ENCODE results near the gene FRAS1.
"Not testable (repeated sequence)": the region's sequence is repeated elsewhere in the genome, so short reads cannot be mapped to it uniquely, and the experiment has no call there.

Gene FRAS1

DNA sequence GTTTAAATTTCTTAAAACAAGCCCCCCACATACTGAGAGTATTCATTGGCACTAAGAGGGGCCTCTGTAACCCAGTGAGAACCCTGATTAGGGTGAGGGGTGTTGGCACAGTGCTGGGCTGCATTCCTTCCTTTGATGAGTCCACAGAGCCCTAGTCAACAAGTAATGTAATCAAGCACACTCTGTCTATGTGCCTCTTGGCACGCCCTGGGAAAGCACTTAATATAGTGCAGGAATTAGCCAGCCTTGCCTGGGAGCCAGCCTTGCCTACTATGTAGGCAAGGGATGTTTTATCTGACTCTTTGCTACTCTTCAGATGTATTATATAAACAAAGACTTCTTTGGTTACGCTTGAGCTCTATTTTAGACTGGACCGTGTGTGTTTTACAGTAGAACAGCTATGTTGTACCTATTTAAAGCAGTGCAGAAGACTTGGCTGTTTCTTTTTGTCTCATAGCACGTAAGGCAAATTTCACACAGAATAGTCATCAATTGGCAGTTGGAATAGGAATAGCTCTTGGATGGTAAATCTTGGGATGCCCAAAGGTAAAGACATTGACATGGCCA, 64.3 kb downstream of the FRAS1 start:
- Mint-ChIP-seq H3K4me3 (no peak overlapping the region), H3K27ac (no peak overlapping the region), H3K4me1 (no peaks in the 10 kb centered on the region), H3K27me3 (no peaks in the 10 kb centered on the region), H3K36me3 (no peaks in the 10 kb centered on the region), H3K9me3 (no peaks in the 10 kb centered on the region)
- ATAC-seq = no peak

- not testable (repeated sequence) for ATAC-seq, H3K4me1 Mint-ChIP-seq, H3K27ac Mint-ChIP-seq, H3K9me3 Mint-ChIP-seq, H3K36me3 Mint-ChIP-seq, H3K4me3 Mint-ChIP-seq
- H3K27me3 Mint-ChIP-seq = peaks cover 22% of the 10 kb centered on the region
Measured at GRCh38 chr4:78125834-78126331, 68.8 kb downstream of the FRAS1 start.

- H3K4me3 Mint-ChIP-seq = no peak overlapping the region
- ATAC-seq = peak; percentile 61
- H3K36me3 Mint-ChIP-seq = no peaks in the 10 kb centered on the region
- H3K9me3 Mint-ChIP-seq = peaks cover 5% of the 10 kb centered on the region
- no peak overlapping the region for H3K27ac Mint-ChIP-seq
- H3K27me3 Mint-ChIP-seq = peaks cover 36% of the 10 kb centered on the region
- no peaks in the 10 kb centered on the region for H3K4me1 Mint-ChIP-seq
Measured at GRCh38 chr4:78129383-78130108, 72.4 kb downstream of the FRAS1 start.

DNA sequence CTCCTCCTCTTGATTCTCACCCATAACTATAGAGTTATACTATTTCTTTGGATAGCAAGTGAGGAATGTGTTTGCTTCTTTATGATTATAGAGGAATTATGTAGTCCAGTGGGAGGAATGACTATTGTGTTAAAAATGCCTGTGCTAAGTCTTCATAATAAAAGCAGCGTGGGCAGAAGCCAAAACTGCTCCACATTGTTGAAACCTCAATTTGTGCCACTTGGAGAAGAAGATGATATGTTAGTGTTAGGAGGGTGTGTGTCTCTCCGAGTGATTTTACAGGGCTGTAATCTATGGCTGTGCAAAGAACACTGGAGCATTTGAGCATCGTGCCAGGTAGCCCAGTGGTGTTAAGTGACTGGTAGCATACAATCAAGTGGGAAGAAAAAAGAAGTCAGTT, 74.3 kb downstream of the FRAS1 start:
- Mint-ChIP-seq H3K4me1 (no peaks in the 10 kb centered on the region), H3K27ac (no peak overlapping the region)
- no peak for ATAC-seq

DNA sequence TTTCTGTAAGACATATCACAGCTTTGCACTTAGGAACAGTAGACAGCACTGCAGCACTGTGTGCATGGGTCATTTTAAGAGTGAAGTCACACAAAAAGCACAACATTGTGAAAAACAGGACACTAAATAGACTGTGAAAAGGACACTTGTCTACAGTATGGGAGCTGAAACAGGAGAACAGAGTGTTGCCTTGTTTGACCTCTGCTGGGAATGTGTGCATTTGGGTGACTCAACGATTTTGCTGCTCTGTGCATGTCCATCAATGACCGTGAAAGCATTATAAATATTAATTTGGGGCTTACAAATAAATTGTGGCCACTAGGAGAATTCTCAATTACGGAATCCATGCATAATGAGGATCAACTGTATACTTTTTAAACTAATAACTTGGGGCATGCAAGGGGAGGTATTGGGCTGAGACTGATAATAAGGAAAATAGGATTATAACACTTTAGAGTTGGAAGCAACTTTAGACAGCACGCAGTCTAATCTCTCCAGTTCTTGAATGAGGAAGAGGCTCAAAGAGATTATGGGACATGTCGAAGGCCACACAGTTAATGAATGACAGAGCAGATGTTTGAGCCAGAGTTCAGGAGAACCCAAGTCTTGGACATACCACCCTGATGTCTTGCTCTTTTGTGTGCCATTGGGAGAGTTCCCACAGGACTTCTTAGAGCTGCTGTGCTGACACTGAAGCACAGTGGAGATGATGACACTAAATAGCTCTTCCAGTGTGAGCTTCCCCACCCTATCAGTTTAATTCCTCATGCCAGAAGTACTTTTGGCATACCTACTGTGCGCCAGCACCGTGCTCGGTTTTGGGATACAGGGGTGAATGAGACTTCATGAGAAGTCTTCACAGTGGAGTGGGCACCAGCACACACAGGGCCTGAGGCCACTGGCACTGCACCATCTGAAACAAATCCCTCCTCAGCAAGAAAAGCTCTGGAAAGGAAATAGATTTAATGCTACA, 79.3 kb downstream of the FRAS1 start:
- peaks cover 3% of the 10 kb centered on the region for H3K9me3 Mint-ChIP-seq
- peaks cover 30% of the 10 kb centered on the region for H3K27me3 Mint-ChIP-seq
- no peaks in the 10 kb centered on the region for H3K36me3 Mint-ChIP-seq
- H3K27ac Mint-ChIP-seq = no peak overlapping the region
- no peak overlapping the region for H3K4me3 Mint-ChIP-seq
- no peak for ATAC-seq
- H3K4me1 Mint-ChIP-seq = no peaks in the 10 kb centered on the region

More for the DNA sequence above, 74.3 kb downstream of the FRAS1 start:
- peaks cover 45% of the 10 kb centered on the region for H3K27me3 Mint-ChIP-seq
- peaks cover 5% of the 10 kb centered on the region for H3K9me3 Mint-ChIP-seq
- H3K4me3 Mint-ChIP-seq = no peak overlapping the region
- no peaks in the 10 kb centered on the region for H3K36me3 Mint-ChIP-seq

- Mint-ChIP-seq H3K27me3 (peaks cover 30% of the 10 kb centered on the region), H3K4me1 (no peaks in the 10 kb centered on the region), H3K27ac (no peak overlapping the region), H3K4me3 (no peak overlapping the region), H3K36me3 (no peaks in the 10 kb centered on the region), H3K9me3 (peaks cover 7% of the 10 kb centered on the region)
- no peak for ATAC-seq
Measured at GRCh38 chr4:78137532-78137931, 80.4 kb downstream of the FRAS1 start.

DNA sequence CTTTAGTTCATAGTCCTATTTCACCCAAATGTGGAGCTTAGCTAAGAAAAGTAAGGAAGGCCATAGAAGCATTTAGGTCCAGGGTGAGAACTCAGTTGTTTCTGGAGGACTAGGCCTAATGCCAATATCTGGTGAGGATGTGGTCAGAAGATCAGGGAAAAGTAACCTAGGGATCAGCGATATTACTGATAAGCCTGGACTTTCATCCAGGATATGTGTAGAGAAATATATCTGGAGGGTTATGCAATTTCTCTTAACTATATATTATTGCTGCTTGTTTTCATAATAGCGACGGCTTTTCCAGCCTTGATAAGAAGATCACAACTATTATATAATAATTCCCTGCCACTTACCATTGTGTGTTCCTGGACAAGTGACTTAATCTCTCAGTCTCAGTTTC, 81.1 kb downstream of the FRAS1 start:
- ATAC-seq = no peak
- no peak overlapping the region for H3K27ac Mint-ChIP-seq

GRCh38 chr4:78143634-78144033, 86.5 kb downstream of the FRAS1 start:
- Mint-ChIP-seq H3K27ac (no peak overlapping the region), H3K27me3 (peaks cover 17% of the 10 kb centered on the region), H3K36me3 (no peaks in the 10 kb centered on the region), H3K4me3 (no peak overlapping the region), H3K4me1 (no peaks in the 10 kb centered on the region), H3K9me3 (peaks cover 7% of the 10 kb centered on the region)
- no peak for ATAC-seq

More for the DNA sequence above, 81.1 kb downstream of the FRAS1 start:
- H3K27me3 Mint-ChIP-seq = peaks cover 26% of the 10 kb centered on the region
- H3K9me3 Mint-ChIP-seq = peaks cover 7% of the 10 kb centered on the region
- no peaks in the 10 kb centered on the region for H3K4me1 Mint-ChIP-seq
- H3K36me3 Mint-ChIP-seq = no peaks in the 10 kb centered on the region
- H3K4me3 Mint-ChIP-seq = no peak overlapping the region

GRCh38 chr4:78145008-78145407, 87.9 kb downstream of the FRAS1 start:
- H3K9me3 Mint-ChIP-seq = peaks cover 7% of the 10 kb centered on the region
- H3K36me3 Mint-ChIP-seq = no peaks in the 10 kb centered on the region
- no peak for ATAC-seq
- H3K27ac Mint-ChIP-seq = no peak overlapping the region
- H3K4me1 Mint-ChIP-seq = no peaks in the 10 kb centered on the region
- H3K27me3 Mint-ChIP-seq = peaks cover 17% of the 10 kb centered on the region
- H3K4me3 Mint-ChIP-seq = no peak overlapping the region

GRCh38 chr4:78145622-78146021, 88.5 kb downstream of the FRAS1 start:
- Mint-ChIP-seq H3K4me1 (no peaks in the 10 kb centered on the region), H3K27me3 (peaks cover 17% of the 10 kb centered on the region), H3K27ac (no peak overlapping the region), H3K36me3 (no peaks in the 10 kb centered on the region), H3K9me3 (peaks cover 7% of the 10 kb centered on the region), H3K4me3 (no peak overlapping the region)
- no peak for ATAC-seq

- Mint-ChIP-seq H3K9me3 (no peaks in the 10 kb centered on the region), H3K27ac (no peak overlapping the region), H3K4me1 (no peaks in the 10 kb centered on the region), H3K36me3 (no peaks in the 10 kb centered on the region), H3K27me3 (no peaks in the 10 kb centered on the region), H3K4me3 (no peak overlapping the region)
- ATAC-seq = no peak
Measured at GRCh38 chr4:78149751-78150542, 92.8 kb downstream of the FRAS1 start.

DNA sequence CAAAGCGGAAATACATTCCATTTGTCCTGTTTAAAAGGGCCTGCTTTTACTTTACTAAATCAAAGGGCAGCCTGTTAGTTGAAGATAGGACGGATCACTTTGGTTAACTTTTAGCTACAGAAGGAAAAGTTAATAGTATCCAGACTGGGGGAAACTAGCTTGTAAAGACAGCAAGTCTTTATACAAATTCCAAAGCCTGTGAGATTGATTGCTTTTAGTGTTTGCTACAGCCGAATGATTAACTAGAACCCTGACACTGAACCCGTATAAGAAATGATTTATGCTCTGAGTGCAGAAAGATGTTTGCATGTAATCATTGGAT, 93.4 kb downstream of the FRAS1 start:
- no peak for ATAC-seq
- H3K27me3 Mint-ChIP-seq = no peaks in the 10 kb centered on the region

GRCh38 chr4:78152795-78153194, 95.7 kb downstream of the FRAS1 start:
- no peak overlapping the region for H3K27ac Mint-ChIP-seq
- no peaks in the 10 kb centered on the region for H3K27me3 Mint-ChIP-seq
- H3K9me3 Mint-ChIP-seq = no peaks in the 10 kb centered on the region
- H3K4me3 Mint-ChIP-seq = no peak overlapping the region
- no peaks in the 10 kb centered on the region for H3K36me3 Mint-ChIP-seq
- H3K4me1 Mint-ChIP-seq = no peaks in the 10 kb centered on the region
- no peak for ATAC-seq

More for the DNA sequence above, 93.4 kb downstream of the FRAS1 start:
- H3K4me3 Mint-ChIP-seq = no peak overlapping the region
- H3K9me3 Mint-ChIP-seq = no peaks in the 10 kb centered on the region
- no peak overlapping the region for H3K27ac Mint-ChIP-seq
- H3K36me3 Mint-ChIP-seq = no peaks in the 10 kb centered on the region
- H3K4me1 Mint-ChIP-seq = no peaks in the 10 kb centered on the region

DNA sequence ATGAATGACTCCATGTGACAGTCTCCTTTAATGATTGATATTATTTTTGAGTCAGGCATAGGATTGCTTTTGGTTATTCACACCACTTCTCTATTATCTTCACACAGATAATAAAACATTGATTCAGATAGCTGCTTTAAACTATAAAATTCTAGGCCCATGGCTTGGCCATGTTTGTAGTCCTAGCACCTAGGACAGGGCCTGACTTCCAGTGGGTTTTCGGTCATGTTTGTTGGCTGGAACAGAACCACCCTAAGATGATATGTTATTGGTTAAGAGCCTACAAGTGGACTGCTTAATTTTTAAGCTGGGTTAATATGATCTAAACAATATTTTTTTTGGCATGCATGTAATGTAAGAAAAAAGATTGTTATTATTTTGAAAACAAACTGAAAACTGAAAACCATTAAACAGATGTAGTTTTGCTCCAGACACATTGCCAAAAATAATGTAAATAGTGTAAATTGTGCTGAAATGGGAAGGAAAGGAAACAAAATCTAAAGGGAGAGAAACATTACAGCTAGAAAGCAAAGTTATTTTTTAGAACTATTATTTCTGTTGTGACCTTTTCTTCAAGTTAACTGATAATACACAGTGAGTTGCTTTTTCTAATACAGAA, 98.0 kb downstream of the FRAS1 start:
- Mint-ChIP-seq H3K9me3 (no peaks in the 10 kb centered on the region), H3K27me3 (peaks cover 15% of the 10 kb centered on the region), H3K4me1 (no peaks in the 10 kb centered on the region), H3K27ac (no peak overlapping the region), H3K4me3 (no peak overlapping the region), H3K36me3 (no peaks in the 10 kb centered on the region)
- no peak for ATAC-seq

All from stimulated activated memory B cell treated with anti-CD40 and anti-IgM and Interleukin-4, amounts not matched to agents 10 μg/mL and 1 μg/mL and 100 μg/mL, for 72 hours (primary cell).